ENCODE data around the gene LMBRD1.
"Not testable (repeated sequence)": the region's sequence is repeated elsewhere in the genome, so short reads cannot be mapped to it uniquely, and the experiment has no call there.

The LMBRD1 gene

DNA sequence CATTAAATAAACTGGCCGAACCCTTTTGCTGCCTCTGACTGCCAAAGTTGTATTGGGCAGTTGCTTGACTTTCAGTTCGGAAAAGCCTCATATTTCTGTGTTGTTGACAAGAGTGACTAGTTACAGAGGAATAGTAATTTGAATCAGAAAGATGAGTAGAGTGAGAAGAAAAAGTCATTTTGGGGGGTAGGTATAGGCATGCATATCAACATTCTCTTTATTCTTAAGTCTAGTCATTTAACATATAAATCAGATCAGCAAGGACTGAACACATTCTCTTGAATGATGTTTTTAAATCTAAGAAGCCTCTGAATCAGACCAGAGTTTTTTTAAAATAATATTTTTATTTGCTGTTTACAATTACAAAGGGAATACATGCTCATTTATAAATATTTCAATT, 4.9 kb upstream of the LMBRD1 start:
- in situ Hi-C loops (cut with MboI; ENCODE audit: low pct_unique_long_range_greater_than_20kb, low sequenced_read_pairs): no loop called here
- DNase-seq: no peak

DNA sequence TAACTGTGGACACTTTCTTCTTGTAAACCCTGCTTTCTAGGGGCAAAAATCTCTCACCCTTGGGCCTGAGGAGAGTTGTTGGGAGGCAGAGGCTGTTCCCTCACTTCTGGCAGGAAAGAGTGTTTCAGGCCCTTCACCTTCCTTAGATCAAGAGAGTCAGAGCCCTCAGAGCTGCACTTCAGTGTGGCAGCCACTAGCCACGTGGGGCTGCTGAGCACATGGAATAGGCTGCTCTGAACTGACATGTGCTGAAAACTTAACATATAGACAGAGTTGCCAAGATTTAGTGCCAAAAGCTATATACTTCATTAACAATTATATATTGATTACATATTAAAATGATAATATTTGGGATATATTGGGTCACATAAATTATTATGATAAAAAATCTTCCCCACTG, 4.4 kb upstream of the LMBRD1 start:
- in situ Hi-C loops (cut with MboI; ENCODE audit: low pct_unique_long_range_greater_than_20kb, low sequenced_read_pairs): no loop called here
- DNase-seq: no peak

DNA sequence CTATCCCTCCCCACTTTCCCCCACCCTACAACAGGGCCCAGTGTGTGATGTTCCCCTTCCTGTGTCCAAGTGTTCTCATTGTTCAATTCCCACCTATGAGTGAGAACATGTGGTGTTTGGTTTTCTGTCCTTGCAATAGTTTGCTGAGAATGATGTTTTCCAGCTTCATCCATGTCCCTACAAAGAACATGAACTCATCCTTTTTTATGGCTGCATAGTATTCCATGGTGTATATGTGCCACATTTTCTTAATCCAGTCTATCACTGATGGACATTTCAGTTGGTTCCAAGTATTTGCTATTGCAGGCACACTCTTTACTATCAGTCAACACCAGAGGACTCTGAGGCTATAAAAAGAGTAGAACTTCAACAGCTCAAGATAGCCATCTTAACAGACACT, 2.0 kb upstream of the LMBRD1 start:
- DNase-seq; in situ Hi-C loops (cut with MboI; ENCODE audit: low pct_unique_long_range_greater_than_20kb, low sequenced_read_pairs): not testable (repeated sequence)

DNA sequence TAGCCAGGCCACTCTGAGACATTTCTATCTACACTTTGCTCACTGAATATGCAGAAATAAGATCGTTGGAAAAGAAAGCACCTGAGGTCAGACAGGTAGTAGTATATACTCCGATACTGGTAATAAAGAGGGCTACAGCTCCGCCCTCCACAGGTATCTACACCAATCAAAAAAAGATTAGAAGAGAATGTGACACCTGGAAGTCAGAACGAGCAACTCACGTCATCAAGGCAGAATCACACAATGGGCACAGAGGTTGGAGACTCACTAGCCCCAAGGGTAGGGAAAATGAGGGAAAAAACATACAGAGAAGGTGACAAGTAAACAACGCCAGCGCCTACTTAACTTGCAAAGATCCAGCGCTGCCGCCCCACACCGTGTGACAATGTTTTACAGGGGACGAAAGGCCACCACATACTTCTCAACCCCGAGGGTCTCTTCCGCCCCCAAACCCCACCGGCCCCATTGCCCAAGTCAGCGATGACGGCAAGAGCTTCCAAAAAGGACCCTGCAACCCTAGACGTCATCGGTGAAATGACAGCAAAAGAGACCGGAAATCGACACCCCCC, 653 bp downstream of the LMBRD1 start:
- in situ Hi-C loops (cut with MboI; ENCODE audit: low pct_unique_long_range_greater_than_20kb, low sequenced_read_pairs): no loop called here
- peak; percentile 55 for DNase-seq

DNA sequence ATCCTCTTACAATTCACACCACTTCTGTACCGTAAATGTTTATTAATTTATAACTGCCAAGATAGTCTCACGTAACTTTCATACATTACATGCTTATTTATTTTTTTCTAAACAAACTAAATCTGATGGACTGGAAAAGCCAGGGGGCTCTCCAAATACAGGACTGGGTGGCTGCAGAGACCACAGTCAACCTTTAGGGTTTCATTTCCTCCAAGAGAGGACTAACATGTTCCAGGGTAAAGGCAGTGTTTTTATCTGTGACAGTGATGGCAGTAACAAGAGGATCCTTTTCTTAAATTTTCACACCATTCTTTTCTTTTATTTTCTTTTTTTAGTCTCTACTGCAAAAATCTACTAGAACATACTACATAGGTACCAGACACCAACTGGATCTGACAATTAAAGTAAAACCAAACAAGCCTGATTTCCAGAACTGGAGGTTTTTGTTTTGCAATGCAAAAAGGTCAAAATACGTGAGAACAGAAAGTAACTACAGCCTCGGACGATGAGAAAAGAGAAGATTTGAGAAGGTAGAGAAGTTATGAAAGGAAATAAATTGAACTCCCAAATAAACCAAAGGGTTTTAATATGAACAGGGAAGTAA, 1.2 kb downstream of the LMBRD1 start:
- DNase-seq: peak; percentile 43
- in situ Hi-C loops (cut with MboI; ENCODE audit: low pct_unique_long_range_greater_than_20kb, low sequenced_read_pairs): no loop called here

DNA sequence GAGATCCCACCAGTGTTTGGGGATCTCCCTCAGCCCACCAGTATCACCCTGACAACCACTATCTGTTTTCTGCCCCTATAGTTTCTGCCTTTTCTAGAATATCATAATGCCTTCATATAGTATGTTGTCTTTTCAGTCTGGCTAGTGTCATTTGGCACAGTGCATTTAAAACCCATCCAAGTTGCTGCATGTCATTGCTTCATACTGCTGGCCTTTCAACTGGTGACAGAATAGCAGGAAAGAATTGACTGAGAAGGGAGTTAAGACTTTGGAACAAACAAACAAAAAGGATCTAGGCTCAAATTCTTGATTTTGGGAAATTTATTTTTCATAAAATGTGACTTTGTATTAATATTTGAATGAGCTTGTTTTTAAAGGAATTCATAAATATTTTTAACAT, 4.5 kb downstream of the LMBRD1 start:
- in situ Hi-C loops (cut with MboI; ENCODE audit: low pct_unique_long_range_greater_than_20kb, low sequenced_read_pairs): no loop called here

DNA sequence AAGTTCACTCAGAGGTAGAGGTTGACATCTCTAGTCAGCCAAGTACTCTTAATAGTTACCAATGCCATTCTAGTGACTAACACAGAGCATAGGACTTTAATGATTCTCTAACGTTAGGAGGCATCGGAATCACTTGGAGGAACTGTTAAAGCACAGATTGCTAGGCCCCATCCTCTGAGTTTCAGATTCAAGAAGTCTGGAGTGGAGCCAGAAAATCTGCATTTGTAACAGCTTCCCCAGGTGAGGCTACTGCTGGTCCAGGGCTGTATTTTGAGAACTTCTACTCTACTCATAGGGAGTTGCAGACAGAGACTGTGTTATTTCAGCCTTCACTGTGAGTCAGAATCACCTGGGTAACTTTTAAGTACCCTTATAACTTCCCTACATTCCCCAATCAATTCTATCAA, 5.7 kb downstream of the LMBRD1 start:
- no peak for DNase-seq
- in situ Hi-C loops (cut with MboI; ENCODE audit: low pct_unique_long_range_greater_than_20kb, low sequenced_read_pairs): no loop called here

More for the DNA sequence above, 4.5 kb downstream of the LMBRD1 start:
- no peak for DNase-seq

DNA sequence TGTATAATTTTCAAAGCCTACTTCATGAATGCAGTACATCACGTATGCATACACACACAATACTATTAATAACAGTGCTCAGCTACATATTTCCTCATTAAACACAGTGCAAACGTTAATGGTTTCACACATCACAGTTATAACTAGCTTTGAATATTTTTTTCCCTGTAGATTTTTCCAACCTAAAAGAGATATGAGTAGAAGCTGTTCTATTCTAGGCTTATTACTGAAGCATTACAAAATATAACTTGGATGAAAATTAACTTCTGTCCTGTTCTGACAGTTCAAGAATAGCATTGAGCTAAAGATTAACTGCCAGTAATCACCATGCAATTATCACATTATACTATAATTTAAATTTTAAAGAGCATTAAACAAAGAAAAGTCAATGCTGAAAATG, 6.2 kb downstream of the LMBRD1 start:
- no peak for DNase-seq
- in situ Hi-C loops (cut with MboI; ENCODE audit: low pct_unique_long_range_greater_than_20kb, low sequenced_read_pairs): no loop called here

DNA sequence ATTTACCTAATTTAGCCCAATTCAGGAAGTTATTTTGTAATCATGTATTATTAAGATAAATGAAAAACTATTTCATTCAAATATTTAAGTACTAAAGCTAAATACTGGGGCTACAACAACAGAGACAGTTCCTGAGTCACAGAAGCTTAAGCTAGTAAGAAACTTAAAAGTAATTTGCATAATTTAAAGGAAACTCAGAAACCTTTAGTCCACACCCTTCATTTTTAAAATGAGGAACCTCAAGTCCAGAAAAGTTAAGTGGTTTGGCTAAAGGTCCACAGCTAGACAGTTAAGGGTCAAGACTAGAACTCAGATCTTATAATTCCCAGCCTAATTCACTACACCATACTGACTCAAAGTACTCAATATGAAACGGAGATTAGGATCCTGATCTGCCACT, 7.2 kb downstream of the LMBRD1 start:
- in situ Hi-C loops (cut with MboI; ENCODE audit: low pct_unique_long_range_greater_than_20kb, low sequenced_read_pairs): no loop called here
- no peak for DNase-seq

DNA sequence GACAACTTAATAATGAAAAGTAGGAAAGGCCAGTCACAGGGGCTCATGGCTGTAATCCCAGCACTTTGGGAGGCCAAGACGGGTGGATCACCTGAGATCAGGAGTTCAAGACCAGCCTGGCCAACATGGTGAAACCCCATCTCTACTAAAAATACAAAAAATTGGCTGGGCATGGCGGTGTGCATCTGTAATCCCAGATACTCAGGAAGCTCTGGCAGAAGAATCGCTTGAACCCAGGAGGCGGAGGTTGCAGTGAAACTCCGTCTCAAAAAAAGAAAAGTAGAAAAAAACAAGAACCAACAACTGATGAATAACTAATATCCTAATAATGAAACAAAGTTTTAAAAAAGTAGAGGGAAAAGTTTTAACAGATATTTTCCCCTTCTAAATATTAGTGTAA, 9.4 kb downstream of the LMBRD1 start:
- in situ Hi-C loops (cut with MboI; ENCODE audit: low pct_unique_long_range_greater_than_20kb, low sequenced_read_pairs): not testable (repeated sequence)

DNA sequence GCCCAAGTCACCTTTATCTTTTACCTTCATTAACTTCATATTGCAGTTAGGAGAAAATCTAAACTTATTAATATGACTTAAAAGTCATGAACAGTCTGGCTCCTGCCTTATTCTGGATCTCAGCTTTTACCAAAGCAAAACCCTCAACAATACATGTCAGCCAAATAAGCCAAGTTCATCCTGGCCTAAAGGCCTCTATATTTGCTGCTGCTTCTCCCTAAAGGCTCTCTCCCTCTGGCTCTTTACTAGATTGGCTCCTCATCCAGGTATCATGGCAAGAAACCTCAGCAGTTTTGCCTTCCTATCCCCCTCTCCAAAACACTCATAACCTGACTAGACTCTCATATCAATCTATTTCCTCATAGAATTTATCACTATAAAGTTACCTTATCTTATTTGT, 11.1 kb downstream of the LMBRD1 start:
- in situ Hi-C loops (cut with MboI; ENCODE audit: low pct_unique_long_range_greater_than_20kb, low sequenced_read_pairs): no loop called here
- DNase-seq: no peak

More for the DNA sequence above, 9.4 kb downstream of the LMBRD1 start:
- not testable (repeated sequence) for DNase-seq

DNA sequence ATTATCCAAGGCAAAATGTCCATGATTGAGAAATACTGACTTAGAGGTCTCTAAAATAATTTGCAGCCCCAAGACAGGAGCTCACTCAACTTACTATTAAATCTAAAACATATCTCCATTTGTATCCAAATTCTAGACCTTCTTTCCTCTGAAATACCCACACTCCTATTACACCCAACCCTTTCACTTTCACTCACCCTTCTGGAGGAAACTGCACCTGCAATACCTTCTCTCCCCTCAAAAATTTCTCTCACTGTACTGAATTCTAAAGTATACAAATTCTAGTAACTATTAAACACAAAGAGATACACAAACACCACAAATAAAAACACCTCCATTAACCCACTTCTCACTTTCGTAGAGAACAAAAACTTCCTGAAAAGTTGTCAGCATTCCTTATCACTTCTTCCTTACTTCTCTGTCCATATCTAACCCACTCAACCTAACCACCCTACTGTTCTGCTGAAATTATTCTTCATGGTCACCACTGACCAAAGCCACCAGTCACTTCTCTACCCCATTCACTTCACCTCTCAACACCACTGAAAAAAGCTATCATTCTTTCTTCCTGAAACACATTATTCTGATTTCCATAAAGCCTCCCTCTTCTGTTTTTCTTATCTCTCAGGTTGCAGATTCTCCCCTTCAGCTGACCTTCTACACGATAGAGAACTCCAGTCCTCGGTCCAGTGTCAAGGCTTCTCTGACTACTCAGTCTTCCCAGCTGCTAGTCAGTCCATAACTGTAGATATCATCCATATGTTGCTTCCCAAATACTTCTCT, 12.0 kb downstream of the LMBRD1 start:
- no peak for DNase-seq
- in situ Hi-C loops (cut with MboI; ENCODE audit: low pct_unique_long_range_greater_than_20kb, low sequenced_read_pairs): no loop called here

DNA sequence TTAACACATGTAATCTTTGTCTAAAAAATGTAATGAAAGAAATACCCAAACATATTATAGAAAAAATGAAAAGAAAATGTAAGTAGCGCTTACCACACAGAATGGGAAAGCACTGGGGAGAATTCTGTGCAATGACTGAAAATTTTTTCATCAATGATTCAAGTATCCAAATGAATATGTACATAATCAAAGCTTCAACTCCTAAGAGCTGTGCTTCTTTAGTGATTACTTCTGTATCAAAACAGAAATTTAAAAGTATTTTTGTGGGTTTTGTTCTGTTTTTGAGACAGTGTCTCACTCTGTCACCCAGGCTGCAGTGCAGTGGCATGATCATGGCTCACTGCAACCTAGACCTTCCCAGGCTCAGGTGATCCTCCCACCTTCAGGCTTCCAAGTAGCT, 13.7 kb downstream of the LMBRD1 start:
- in situ Hi-C loops (cut with MboI; ENCODE audit: low pct_unique_long_range_greater_than_20kb, low sequenced_read_pairs): no loop called here
- no peak for DNase-seq

DNA sequence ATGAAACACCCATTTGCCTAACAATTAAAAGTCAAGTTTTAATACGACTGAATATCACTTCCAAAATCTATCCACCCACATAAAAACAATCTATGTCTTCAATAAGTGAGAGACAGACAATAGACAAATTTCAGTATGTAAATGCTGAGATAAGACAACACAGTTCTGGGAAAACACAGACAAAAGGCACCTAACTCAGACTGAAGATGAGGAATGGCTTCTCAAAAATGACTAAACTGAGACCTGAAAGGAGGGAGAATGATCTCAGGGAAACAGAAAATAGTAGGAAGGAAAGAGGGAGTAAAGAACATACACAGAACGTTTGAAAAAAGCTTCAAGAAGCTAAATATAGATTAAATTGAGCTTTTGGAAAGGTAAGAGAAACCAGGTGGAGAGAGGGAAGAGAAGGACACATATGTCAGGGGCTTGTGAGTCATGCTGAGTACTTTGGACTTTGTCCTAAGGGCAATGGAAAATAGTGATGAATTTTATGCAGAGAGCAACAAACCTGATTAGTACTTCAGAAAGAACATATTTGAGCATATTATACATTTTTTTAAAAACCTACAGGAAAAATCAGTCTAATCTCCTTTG, 16.1 kb downstream of the LMBRD1 start:
- no peak for DNase-seq
- in situ Hi-C loops (cut with MboI; ENCODE audit: low pct_unique_long_range_greater_than_20kb, low sequenced_read_pairs): no loop called here

DNA sequence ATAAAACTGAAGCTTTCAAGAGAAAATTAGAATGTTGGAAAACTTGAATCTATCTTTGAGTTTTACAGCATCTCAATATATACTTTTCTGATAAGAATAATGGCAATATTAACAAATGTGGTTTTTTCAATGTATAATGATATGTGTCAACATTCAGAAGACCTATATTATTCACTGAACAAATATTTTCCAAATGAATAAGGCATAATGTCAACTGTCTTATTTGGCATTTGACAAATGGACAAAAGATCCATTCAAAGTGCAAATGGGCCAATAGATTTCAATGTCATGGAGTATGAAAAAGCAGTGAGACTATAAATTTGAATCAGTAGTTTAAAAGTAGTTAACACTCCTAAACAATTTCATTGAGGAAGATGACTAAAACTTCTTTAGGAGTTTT, 20.9 kb downstream of the LMBRD1 start:
- in situ Hi-C loops (cut with MboI; ENCODE audit: low pct_unique_long_range_greater_than_20kb, low sequenced_read_pairs): no loop called here
- DNase-seq: no peak

DNA sequence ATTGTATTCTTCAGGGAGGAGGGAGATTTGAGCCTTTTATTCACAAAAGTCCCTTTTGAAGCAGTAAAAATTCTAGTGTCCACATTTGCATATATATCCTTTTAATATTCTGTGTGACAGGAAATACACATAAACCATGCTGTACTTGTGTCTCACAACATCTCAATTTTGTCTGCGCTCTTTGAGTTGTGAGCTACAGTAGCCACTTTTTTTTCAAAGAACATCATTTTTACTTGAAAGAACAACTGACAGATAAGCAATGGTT, 21.3 kb downstream of the LMBRD1 start:
- no peak for DNase-seq
- in situ Hi-C loops (cut with MboI; ENCODE audit: low pct_unique_long_range_greater_than_20kb, low sequenced_read_pairs): no loop called here

DNA sequence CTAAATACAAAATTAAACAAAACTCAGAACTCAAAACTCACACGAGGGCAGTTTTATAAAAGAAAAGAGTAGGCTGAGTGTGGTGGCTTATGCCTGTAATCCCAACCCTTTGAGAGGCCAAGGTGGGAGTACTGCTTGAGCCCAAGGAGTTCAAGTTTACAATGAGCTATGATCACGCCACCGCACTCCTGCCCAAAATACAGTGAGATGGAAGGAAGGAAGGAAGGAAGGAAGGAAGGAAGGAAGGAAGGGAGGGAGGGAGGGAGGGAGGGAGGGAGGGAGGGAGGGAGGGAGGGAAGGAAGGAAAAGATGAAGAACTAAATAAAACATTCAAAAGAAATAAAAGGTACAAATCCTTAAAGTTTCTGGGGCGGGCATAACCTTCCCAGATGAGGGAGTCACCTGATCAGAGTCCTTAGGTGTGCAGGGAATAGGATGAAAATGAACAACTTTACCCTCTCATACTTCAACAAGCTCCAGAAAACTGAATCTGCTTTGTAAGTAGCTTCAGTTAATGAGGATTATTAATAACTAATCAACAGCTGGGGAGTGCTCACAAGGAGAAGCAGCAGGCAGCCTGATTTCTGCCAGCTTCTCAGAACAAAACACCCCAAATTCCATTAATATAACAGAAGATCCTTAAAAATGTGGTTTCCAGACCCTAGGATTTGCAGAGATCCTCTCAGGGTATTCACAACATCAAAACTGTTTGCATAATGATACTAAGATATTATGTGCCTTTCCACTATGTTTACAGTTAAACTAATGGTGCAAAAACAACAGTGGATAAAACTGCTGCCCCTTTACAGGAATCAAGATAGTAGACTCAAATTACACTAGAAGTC, 21.8 kb downstream of the LMBRD1 start:
- in situ Hi-C loops (cut with MboI; ENCODE audit: low pct_unique_long_range_greater_than_20kb, low sequenced_read_pairs): no loop called here
- no peak for DNase-seq

DNA sequence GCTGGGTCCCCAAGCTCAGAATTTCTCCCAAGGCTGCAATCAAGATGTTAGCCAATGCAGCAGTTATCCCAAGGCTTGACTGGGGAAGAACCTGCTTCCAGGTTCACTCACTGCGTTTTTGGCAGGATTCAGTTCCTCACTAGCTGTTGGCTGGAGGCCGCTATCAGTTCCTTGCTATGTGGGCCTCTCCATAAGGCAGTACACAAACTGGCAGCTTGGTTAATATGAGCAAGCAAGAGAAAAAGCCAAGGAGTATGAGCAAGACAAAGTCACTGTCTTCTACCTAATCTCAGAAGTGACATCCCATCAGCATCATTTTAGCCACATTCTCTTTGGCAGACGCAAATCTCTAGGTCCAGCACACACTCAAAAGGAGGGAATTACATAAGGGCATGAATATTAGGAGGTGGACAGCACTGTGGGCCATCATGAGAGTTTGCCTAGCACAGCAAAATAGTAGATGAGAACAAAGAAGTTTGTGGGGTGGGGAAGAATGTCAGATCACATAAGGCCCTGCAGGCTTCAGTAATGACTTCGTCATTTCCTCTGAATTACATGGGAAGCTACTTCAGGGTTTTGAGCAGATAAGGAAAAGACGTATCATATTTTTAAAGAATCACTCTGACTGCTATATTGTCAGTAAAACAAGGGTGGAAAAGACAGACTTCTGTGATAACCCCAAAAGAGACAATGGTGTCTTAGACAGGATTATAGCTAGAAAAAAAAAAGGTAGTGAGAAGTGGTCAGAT, 25.5 kb downstream of the LMBRD1 start:
- no peak for DNase-seq
- in situ Hi-C loops (cut with MboI; ENCODE audit: low pct_unique_long_range_greater_than_20kb, low sequenced_read_pairs): no loop called here

DNA sequence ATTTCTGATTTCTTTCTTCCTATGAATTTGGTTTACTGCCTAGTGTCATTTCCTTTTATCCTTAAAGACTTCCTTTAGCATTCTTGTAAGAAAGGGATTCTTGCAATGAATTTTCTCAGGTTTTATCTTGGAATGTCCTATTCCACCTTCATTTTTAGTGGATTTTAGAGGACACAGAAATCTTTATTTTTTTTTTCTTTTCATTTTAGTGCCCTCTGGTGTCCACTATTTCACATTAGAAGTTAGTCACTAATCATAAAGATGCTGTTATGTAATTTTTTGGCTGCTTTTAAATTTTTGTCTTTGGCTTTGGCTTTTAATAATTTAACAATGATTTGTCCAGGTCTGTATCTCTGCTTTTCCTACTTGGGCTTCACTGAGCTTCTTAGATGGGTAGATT, 28.1 kb downstream of the LMBRD1 start:
- in situ Hi-C loops (cut with MboI; ENCODE audit: low pct_unique_long_range_greater_than_20kb, low sequenced_read_pairs): no loop called here
- DNase-seq: no peak
